Head of caudate nucleus (tissue), 42 donors: ENCODE data around the gene ANKRD13D.
A peak's percentile ranks its signal among the peaks of the same experiment; 100 is the strongest.

Experiments used
- DNase-seq, 42 donors: peaks; one replicate each; pipeline versions ENCODE4 v3.0.0 to v3.0.0-alpha.2; 2020 to 2021; ENCODE audit warnings: mixed read lengths in 7 of 42
- intact Hi-C: fragments of 100-400 bp; cut with DNase I; formaldehyde crosslinking; loops from one replicate; pipeline ENCODE4 v1.15.0; 2022

Gene ANKRD13D

DNA sequence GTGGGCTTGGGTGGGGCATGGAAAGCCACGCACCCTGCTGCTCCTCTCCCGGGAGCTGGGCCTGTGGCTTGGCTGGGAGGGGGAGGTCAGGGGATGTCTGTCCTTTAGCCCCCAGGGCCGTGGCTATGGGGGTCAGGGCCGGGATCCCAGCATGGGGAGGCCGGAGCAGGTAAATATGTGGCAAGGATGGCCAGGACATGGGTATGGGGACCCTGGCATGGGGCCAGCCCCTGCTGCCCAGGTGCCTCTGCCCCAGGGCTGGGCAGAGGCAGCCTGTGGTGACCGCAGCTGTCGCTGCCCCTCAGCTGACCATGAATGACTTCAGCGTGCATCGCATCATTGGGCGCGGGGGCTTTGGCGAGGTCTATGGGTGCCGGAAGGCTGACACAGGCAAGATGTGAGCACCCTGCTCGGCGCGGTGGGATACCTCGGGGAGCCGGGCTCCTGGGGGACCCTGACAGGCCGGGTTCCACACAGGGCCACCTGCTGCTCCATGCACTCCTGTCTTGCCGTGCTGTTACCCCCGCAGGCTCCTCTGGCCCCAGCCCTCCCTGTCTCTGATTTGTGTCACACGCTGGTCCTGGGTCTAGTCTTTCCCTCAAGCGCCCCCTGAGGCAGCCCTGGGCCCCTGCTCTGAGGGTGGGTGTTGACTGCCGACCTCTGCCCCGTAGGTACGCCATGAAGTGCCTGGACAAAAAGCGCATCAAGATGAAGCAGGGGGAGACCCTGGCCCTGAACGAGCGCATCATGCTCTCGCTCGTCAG is 8.1 kb upstream of the ANKRD13D start:
- peak in 1 of 42 donors; percentile 2 for DNase-seq
- intact Hi-C loops = no loop called here

- no peak for DNase-seq
- intact Hi-C loops = no loop called here
These were observed 7.5 kb upstream of the ANKRD13D start for GRCh38 chr11:67281552-67282150.

- intact Hi-C loops = no loop called here
- peak in 1 of 42 donors; percentile 1 for DNase-seq
These were observed 6.8 kb upstream of the ANKRD13D start for GRCh38 chr11:67282155-67282875.

GRCh38 chr11:67282876-67283371 is 6.2 kb upstream of the ANKRD13D start:
- peak in 1 of 42 donors; percentile 2 for DNase-seq
- intact Hi-C loops = no loop called here

GRCh38 chr11:67283481-67283963 is 5.6 kb upstream of the ANKRD13D start:
- peak in 1 of 42 donors; percentile 3 for DNase-seq
- intact Hi-C loops = no loop called here

- intact Hi-C loops = no loop called here
- peak in 1 of 42 donors; percentile 4 for DNase-seq
These were observed 4.1 kb upstream of the ANKRD13D start for GRCh38 chr11:67284811-67285540.

- intact Hi-C loops = no loop called here
- peak in 1 of 42 donors; percentile 3 for DNase-seq
These were observed 3.3 kb upstream of the ANKRD13D start for GRCh38 chr11:67285541-67286498.

DNA sequence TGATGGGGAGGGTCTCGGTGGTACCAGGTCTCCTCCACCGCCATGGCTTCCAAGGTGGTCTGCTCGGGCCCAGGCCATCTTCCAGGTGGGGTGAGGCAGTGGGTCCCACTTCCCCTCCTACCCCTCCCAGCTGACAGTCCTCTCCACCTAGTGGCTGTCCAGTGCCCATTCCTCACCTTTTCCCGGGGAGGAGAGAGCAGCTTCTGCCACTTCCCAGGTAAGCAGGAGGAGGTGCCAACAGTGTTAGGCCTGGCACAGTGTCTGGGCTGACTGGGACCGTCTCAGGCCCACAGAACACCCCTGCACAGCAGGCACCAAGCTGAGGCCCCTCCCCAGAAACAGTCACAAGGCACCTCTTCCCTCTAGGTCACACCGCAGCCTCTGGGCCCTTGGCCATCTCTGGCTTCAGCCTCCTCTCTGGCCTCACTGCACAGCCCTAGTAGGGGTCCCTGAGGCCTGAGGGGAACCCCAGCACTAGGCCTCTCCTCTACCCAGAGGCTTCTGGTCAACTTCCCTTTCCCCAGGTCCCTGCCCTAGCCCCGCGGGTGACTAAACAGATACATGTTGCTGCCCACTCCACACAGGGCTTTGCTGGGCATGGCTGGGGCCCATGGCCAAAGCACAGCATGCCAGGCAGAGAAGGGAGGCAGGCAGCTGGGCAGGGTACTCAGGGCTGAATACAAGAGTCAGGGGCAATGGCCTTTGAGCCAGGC is 2.3 kb upstream of the ANKRD13D start:
- DNase-seq = peak in 7 of 42 donors; percentile 3 to 60 (median 35)
- intact Hi-C loops = no loop called here

DNA sequence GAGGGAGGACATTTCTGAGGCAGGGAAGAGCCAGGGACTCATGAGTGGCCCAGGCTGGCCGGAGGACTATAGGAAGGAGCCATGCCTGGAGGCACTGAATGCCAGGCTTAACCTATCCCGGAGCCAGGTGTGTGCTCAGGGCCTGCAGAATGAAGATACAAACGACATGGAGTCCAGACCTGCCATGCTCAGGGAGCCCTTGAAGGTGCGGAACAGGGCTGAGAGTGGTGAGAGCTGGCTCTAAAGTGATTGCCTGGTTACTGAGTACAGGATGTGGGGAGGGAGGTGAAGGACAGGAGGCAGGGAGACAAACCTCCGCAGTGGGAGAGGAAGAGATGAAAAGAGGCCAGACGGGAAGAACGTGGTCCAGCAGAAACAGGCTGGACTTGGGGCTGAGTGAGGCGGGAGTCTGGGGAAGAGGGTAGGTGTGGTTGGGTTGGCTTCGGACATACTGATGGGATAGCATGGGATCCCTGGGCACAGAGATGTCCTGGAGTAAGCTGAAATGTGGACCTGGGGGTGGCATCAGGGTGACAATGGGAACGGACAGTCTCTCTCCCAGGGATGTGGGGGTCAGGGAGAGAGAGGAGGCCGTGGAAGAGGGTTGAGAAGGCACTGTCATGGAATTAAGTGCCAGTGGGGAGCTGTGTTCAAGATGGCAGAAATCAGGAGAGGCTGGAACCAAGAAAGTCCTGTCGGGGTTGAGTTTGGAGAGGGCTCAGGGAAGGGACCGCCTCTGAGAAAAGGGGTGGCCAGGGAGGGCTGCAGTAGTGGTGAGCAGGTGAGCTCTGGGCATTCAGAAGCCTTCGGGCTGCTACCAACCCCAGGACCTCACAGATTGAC is 1.5 kb upstream of the ANKRD13D start:
- intact Hi-C loops = no loop called here
- no peak for DNase-seq

DNA sequence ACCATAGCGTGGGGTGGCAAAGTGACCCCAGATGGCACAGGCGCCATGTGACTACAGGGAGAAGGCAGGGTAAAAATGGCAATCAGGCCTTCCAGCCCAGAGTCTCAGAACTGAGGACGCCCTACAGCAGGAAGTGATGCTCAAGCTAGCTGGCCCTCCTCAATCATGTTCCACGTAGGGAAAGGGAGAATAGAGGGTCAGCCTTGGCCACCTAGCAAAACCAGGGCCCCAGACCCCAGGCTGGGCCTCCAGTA is 978 bp upstream of the ANKRD13D start:
- intact Hi-C loops = no loop called here
- DNase-seq = peak in 3 of 42 donors; percentile 30 to 55 (median 47)

DNA sequence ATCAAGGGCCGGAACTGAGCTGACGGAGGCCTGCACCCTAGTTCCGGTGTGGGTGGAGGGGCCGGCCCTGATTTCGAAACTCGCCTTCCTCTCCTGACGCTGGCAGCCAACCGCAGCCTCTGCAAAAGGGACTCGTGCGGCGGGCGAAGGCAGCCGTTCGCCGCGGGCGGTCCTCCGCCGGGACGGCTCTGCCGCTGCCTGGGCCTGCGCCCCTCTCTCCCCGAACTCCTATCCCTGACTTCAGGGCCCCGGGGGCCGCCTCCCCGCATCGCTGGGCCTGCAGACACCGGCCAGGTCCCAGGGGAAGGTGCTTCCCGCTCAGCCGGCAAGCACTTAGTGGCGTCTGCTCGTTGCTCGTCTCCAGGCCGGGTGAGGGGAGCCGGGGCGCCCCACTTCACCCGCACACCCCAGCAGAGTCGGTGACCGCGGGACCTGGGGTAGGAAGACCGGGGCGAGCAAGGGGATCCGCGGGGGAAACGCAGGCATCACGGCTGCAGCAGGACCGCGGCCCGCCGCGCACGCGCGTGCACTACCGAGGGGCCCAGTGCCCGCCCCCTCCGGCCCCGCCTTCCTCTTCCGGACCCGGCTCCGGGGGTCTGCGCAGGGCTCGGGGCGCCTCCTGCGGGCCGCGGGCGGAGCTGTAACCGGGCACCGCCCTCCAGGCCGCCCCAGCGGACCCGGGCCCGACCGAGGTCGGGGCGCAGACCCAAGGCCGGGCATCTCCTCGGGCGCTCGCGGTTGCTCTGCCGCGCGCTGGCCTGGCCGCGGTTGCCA is 464 bp upstream of the ANKRD13D start:
- peak; percentile 58 to 93 (median 86) for DNase-seq
- intact Hi-C loops = no loop called here

DNA sequence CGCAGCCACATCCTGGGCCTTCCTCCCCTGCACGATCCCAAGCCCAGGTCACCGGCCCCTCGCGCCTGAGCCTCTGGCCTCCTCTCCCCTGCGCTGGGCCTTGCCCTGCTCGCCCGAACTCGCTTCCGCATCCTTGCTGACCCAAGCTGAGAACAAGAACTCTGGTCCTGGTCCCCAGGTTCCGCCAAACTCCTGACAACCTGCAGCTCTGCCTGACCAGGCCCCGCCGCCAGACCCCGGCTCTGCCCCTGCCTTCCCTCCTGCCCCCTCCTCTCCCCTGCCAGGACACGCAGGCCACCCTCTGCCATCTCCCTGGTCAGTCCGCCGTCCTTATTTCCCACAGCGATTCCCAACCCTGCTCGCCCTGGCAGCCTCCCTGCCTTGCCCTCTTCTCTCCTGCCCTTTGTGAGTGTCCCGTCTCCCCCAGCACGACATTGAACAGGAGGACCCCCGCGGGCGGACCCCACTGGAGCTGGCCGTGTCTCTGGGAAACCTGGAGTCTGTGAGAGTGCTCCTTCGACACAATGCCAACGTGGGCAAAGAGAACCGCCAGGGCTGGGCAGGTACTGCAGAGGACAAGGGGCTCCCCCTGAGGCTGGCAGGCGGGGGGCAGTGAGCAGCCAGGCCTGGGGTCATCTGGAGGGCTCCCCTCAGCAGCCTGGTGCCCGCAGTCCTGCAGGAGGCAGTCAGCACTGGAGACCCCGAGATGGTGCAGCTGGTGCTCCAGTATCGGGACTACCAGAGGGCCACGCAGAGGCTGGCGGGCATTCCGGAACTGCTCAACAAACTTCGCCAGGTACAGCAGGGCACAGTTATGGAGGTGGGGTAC is 762 bp downstream of the ANKRD13D start:
- peak in 6 of 42 donors; percentile 4 to 58 (median 36) for DNase-seq
- intact Hi-C loops = no loop called here

- intact Hi-C loops = no loop called here
- DNase-seq = peak in 1 of 42 donors; percentile 3
These were observed 1.7 kb downstream of the ANKRD13D start for GRCh38 chr11:67290801-67291200.

GRCh38 chr11:67291481-67292381 is 2.6 kb downstream of the ANKRD13D start:
- intact Hi-C loops = no loop called here
- DNase-seq = no peak
